Measurements from ENCODE around the gene NUDT1.

Gene NUDT1

DNA sequence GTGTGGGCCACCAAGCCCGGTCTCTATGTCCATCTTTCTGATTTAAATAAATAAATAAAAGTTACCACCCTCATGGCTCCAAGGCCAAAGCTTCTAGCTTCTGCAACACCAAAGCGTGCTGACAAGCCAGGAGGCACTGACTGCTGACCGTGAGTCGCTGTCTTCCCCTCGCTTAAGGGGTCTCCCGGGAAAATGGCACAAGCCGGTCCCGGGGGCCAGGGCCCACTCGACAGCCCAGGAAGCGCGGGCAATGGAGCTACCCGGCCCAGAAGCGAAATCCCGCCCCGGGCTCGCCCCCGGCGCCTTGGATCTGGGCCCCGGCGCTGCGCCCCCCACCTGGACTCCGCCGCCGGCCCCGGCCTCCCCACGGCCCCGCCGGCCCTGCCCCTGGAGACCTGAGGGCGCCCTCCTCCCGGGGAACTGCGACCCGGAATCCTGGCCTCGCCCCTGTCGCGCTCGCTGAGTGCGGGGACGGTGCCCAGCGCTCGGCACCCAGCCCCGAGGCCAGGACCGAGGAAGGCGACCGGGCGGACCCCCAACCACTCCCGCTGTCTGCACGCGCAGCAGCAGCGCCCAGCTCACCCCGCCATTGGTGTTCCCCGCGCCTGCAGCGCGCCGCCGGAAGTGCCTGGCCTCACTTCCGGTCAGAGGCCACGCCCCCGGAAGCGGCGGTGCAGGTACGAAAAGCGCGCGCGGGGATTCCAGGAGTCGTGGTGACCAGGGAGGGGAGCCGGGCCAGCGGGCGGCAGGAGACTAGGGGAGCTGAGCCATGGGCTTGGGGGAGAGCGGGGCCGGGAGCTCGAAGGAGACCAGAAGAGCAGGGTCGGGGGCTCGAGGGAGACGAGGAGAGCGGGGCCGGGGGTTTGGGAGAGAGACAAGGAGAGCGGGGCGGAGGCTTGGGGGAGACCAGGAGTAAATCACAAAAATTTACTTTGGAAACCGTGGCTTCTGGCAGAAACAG, at the start of gene NUDT1, which contains the start of gene MRM2:
TSS of gene NUDT1 (plus strand) at position 647 of the 961 bp plus-strand sequence. CDS start 2,349 bp downstream, outside the sequence.
TSS of gene MRM2 (minus strand) at position 626 of the 961 bp plus-strand sequence. CDS start at position 590, 36 bp downstream.
- DNase-seq = peak; percentile 89

DNA sequence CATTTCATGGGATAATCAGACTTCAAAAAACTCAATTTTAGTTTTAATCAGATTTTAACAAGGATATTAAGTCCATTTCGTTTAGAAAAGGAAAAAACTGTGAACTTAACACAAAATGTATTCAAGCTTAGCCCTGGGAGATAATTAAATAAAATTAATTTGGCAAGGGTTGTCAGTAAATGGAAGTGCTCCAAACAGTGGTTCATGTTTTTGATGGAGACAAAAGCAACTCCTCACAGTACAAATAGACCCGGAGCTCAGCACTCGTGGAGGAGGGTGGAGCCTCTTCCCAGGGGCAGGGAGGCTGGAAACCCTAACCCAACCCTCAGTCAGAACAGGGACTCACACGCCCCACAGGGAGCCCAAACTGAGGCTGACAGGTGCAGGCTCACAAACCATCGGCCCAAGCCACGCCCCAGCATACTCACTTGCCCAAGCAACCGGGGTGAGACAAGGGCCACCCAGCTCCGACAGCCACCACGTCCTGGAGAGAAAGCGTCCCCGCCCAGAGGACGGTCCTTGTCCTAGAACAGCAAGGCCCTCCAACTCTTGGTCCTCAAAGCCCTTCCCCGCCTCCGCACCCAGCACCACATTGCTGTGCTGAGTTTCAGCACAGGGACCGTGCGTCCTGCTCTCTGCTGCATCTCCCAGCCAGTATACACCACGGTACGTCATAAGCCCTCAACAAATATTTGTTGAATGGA, 49.0 kb upstream of the NUDT1 start:
- peak; percentile 94 for DNase-seq

DNA sequence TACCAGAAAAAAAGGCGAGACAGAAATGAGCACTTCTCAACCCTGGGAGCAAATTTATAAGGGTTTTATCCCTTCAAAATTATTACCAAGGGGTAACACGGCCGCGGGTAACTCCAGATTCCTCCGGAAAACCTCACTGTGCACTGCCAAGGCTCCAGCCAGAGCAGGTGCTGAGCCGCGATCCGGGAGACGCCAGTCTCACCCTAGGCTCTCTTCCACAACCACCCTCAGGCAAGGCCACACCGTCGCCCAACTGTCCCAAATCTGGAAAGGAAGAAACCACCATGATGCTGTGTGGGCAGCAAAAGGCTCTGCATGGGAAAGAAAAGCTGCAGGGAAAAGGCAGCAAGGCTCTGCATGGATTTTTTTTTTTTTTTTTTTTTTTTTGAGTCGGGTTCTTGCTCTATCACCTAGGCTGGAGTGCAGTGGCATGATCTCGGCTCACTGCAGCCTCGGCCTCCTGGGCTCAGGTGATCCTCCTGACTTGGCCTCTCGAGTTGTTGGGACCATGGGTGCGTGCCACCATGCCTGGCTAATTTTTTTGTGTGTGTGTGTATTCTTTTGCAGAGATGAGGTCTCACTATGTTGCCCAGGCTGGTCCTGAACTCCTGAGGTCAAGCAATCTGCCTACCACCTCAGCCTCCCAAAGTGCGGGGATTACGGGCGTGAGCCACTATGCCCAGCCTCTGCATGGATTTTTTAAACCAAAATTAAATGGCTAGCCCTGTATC, 48.3 kb upstream of the NUDT1 start:
- peak; percentile 45 for DNase-seq

DNA sequence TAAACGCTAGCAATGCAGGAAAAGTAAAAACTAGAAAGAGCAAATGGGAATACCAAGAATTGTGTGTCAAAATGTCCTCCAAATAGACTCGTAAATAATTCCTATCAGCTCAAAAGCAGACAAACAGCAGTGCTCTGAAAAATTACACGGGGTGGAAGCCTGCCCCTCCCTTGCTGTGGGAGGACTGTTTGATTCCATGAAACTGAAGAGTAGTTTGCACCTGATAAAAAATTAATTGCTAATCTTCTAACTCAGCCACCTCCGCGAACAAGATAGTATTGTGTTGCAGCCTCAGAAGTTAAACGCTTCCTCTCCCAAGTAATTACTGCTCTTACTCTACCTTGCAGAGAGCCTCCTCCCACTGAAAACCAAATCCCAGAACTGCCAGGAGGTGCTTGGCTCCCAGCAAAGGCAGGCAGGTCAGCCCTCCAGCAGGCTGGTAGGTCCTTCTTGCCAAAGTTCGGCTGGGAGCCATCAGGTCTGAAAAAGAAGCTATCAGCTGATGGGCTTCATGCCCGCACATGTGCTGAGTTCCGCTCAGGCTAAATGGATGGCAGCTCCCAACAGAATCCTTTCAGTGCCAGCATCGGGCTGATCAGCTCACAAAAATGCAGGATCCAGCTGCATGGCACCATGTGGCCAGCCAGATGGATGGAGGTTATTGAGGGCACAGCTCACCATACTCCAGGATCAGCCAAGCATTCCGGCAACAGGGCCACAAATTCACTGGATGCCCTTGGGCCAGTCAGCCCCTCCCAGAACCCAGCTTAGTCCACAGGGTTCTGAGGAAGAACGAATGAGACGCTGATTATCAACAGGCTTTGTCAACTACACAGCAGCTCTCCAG, 46.4 kb upstream of the NUDT1 start:
- no peak for DNase-seq

DNA sequence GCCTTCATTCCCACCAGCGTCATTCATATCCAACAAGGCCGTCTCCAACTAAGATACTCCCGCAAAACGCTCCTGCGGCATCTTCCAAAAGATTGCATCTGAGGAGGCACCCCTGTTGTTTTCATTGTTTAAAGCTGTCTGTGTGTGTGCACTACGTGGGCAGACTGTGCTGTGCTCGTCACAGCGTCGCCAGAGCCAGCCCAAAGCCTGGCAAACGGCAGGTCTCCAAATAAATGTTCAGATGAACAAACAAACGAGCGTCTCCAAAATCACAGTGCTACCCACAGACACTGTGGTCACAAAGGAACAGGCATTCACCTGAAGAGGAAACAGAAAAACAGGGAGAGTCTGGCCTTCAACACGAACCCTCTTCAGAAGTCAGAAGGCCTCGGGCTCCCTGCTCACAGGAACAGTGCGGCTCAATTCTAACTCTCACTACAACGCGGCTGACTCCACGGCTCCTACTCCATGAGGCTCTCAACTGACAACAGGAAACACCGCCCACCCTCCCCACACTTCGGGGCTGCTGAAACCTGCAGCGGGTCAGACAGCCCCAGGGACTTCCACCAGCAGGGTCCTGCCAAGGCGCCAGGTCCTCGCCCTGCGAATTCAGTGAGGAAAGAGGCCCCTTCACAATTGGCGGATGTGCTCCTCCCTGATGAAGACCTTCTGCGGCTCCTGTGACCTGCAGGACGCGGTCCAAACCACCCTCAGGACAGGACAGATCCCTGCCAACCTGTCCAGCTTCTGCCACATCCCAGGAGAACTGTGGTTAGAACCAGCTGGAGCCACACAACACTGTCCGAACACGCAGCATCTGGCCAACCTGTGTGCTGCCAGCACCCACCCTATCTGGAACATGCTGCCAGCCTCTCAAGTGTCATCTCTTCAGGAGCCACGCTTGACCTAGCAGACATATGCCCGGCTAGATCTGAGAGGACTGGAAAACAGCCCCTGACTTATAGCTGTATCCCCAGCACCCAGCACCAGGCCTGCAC, 45.3 kb upstream of the NUDT1 start:
- no peak for DNase-seq

DNA sequence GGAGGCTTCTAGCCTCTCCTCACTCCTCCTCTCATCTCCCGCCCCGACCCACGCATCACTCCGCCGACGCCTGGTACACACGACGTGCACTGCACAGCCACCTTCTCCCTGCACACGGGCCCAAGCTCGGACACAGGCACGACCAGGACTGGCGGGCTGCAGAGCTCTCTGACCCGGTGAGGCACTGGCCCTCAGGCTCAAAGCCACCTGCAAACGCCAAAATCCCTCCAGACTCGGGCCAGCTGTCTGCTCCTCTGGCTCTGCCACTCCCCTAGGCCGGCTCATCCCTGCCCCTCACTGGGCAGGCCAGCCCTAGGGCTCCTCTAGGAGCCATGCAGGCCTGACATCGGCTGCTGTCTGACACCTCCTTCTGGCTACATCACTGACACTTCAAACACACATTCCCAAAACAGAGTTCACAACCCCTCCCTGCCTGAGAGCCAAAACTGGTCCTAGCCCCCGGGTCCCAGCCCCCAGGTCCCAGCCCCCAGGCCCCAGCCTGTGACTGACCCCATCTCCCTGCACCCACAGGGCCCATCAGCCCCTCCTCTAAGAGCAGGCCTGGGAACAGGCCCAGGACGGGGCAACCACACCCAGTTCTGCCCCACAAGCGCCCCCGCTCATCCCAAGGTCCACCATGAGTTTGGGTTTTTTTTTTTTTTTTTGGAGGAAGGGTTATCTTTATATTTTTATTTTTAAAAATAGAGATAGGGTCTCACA, 44.4 kb upstream of the NUDT1 start:
- no peak for DNase-seq

DNA sequence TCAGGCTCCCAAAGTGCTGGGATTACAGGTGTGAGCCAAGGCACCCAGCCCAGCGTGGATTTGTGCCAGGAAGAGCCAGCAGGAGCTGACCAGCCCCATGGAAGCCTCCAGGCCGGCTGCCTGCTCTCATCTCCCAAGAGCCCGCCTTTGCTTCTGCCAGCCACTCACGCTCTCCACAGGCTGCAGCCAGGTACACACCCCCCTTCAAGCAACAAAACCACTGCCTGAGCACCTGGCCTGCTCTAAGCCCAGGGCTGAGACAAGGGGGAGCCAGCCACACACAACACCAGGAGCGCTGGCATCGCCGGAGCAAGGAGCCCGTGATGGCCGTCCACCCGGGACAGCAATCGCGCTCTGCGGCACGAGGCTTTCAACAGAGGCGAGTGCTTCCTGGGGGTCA, 43.8 kb upstream of the NUDT1 start:
- DNase-seq = peak; percentile 15

DNA sequence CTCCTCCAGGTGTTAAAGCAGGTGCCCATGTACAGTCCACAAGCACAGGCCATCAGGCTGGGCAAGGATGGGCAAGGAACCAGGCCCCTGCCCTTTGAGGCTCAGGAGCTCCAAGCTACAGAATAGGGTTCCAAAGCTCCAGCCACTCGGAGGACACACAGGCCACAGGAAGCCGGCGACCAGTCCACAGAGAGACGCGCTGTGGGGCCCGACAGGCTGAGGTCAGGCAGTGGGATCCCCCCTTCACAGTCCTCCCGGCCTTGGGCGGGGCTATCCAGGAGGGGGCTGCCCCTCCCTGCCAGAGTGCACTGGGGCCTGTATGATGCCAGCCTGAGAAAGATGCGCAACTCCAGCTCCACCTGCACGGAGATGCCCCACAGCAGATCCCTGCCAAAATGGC, 43.3 kb upstream of the NUDT1 start:
- DNase-seq = no peak

DNA sequence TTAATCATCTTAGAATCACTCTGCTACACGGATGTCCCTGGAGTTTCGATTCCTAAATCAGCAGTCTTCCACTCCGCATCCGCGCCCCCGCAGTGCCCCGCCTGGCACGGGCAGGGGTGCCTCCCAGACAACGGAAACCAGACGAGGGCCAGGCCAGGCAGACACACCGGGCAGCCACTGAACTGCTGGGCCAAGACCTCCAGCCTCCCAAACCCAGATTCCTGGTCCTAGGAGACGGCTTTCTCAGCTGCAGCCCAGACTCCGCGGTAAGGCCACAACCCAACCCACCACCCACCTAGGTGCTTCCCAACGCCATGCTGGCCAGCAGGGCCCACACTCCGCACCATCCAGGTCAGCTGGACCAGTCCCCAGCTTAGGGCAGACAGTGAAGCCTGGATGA, 42.5 kb upstream of the NUDT1 start:
- DNase-seq = no peak

DNA sequence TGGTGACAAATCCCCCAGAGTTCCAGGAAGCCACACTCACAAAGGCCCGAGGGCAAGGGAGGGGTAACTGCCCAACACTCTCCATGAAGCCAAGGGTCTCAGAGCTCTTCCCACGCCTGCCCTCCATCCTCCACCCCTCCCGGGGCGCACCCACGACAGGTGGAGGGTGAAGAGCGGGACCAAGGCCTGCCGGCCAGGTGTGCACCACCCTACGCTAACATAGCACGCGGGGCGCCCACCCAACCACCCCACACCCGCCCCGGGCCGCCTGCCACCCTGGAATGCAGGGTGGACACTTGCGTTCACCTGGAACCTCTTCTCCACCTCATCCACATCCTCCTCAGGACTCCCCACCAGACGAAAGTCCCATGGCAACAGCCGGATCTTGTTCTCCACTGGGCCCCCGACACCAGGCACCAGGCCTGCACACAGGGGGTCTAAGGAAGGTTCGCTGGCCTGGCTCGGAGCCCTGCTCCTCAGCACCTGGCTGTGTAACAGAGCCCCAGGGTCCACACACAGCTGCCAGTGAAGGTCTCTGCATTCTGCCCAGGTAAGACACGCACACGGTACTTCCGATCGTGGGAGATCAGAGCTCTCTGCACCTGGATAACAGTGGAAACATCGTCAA, 42.0 kb upstream of the NUDT1 start:
- no peak for DNase-seq

DNA sequence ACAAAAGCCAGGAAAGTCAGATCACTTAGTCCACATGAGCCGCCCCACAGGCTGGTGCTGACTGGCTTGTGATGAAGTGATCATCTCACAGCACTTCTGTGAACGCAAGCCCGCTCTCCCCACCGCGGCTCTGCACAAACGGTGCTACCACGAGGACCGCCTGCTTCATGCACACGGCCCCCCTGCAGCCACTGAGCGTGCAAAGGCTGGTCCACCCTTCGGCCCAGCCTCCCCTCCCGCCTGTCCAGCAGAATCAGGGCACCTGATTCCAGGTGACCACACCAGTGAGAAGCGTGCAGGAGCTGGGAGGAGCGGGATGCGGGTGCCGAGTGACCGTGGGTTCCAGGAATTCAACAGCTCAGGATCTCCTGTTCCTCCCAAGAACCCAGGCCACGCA, 41.4 kb upstream of the NUDT1 start:
- DNase-seq = no peak

DNA sequence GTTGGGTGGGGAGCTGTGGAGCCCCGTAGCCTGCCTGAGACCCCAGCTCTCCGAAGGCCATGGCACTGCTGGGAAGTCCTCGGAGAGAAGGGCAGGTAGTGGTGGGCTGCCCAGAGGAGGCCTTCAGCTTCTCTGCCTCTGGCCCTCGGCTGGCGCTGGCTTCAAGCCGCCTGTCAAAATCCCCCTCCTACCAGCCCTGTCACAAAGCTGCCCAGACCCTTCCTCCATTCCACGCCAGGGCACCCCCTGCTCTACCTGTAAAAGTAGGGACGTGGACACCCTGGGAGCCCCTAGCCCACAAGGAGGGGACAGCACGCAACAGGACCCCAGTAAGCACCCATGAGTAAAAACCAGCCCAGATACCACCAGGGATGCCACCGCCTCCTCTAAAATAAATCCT, 40.9 kb upstream of the NUDT1 start:
- DNase-seq = no peak

DNA sequence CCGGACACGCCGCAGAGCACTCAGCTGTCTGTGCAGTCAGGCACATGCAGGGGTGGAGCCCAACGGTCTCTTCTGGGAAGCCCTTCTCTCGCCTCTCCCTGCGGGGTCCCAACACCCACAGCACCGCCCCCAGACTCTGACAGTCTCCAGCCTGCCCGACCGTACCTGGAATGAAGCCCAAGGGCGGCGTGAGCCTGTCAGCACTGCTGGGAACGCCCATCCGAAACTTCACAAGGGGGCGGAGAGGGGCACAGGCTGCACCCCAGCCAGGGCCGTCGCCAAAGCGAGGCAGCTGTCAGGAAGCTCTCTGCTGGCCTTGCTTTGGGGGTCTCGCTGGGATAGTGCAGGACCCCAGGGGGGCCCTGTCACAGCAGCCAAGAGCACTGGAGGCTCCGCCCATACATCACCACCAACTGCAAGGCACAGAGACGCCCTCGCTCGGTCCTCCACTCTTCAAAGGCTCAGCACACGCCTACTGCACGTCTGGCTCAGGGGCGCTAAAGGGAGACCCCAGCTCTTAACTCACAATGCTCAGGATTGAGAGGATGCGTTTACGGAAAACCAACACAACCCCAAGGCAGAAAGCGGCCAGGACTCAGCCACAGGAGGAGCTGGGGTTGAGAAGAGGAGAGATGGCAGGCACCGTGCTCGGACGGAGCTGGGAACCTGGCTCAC, 40.2 kb upstream of the NUDT1 start:
- no peak for DNase-seq

DNA sequence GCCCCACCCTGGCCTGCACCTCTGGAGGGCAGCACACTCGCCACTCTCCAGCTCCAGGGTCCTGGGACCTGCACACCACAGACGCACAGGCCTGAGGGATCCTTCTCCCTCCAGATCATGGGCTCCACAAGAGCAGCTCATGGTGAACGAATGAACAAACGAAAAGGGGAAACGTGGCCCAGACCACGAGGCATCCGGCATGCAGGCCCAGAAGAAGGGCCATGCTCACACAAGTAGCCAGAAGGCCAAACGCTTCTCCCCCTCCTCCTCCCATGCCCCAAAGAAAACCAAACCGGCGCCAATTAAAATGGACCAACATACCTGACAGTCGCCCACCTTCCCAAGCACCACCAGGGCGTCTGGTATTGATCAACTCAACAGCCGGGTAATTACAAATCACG, 39.7 kb upstream of the NUDT1 start:
- no peak for DNase-seq

DNA sequence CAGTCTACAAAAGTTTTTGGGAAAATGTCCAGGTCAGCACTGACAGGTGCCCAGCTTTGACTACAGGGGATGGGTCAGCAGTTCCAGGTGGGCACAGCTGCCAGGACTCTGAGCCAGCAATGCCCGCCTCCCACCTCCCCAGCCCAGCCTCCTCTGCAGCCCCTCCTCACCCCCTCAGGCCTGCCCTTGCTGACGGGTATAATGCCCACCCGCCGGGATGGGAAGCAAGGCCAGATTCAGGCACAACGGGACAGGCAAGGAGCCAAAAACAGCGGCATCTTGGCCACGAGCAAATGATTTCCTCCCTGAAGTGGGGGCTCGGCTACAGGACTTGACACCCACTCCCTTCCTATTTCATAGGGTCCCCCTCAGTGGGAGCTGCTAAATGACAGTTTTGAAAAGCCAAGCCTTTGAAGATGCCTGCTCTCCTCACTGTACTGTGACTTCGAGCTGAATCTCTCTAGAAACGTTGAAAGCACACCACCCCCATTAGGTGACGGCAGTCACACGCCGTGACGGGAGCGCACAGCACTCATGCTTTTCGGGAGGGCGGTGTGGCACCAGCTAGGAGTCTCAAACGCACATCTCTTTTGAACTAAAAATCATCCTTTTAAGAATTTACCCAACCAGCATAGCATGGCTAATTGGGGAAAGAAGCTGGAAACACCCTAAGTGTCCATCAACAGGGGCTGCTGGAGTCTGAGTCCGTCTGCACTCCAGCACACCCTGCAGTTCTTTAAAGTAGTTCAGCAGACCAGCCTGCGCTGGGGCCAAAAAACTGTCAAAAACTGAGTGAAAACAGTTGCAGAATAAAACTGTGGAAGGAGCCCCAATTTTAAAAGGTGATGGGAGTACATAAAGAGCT, 38.9 kb upstream of the NUDT1 start:
- no peak for DNase-seq

DNA sequence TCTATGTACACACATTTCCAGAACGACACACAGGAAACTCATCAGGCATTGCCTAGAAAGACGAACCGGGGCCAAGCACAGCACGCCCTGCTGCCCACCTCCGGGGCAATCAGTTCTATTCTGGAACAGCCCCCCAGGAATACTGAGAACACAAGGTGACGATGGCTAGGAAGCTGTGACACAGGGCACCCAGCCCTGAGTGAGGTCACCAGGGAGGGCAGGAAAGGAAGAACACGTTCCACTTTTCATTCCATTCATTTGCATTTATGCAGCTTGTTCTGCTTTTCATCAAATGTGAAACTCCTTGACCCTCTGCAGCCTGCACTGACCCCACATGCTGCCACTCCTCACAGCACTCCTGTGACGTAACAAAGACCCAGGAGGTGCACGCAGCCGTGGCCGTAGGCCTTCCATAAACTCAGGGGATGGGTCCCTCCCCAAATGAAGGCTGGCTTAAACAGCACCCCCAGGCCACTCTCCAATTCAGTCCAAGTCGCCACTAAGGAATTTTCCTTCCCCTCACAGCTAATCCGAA, 38.2 kb upstream of the NUDT1 start:
- no peak for DNase-seq

DNA sequence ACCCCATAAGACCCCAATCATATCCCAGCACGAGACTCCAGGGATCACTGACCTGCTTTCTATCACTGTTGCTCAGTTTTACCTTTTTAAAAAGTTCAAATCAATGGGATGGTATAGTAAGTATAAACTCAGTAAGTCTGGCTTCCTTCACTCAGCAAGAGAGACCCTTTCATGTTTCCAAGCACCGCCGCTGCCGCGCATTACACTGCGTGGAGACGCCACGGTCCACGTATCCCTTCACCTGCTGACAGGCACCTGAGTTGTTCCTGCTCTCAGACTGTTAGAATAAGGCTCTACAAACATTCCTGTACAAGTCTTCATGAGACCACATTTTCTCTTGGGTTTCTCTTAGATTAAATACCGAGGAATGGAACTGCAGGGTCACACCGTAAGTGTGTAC, 37.6 kb upstream of the NUDT1 start:
- DNase-seq = no peak

All from NCI-H146 (cell line).